K562 (cell line): ENCODE data around the gene SRBD1. TPM values are rescaled to one million over a fixed set of nuclear protein-coding genes. Genes with fewer than 3 reads are reported as not detected.
A peak's percentile ranks its signal among the peaks of the same experiment; 100 is the strongest.

ENCODE experiments used
- ADNP ChIP-seq: fragments of 200-800 bp; sonication (Bioruptor generic); IDR thresholded peaks from 2 replicates; pipeline ENCODE4 v1.6.1; 2016; ENCODE audit warnings: missing genetic modification characterization, missing compliant biosample characterization
- DACH1 ChIP-seq: fragments of 450-650 bp; IDR thresholded peaks from 2 replicates; pipeline ENCODE4 v1.6.1; 2018; ENCODE audit not compliant: partially characterized antibody
- EP400 ChIP-seq: fragments of 450-650 bp; IDR thresholded peaks from 2 replicates; pipeline ENCODE4 v1.6.1; 2017; ENCODE audit warnings: antibody characterized with exemption, mild to moderate bottlenecking, moderate library complexity
- GTF2E2 ChIP-seq: fragments of 200-800 bp; sonication (Bioruptor generic); IDR thresholded peaks from 2 replicates; pipeline ENCODE4 v1.6.1; 2016; ENCODE audit warnings: missing genetic modification characterization, missing compliant biosample characterization
- HDAC3 ChIP-seq: fragments of 450-650 bp; IDR thresholded peaks from 2 replicates; pipeline ENCODE4 v1.6.1; 2018; ENCODE audit warnings: borderline replicate concordance, mild to moderate bottlenecking, moderate library complexity; ENCODE audit not compliant: partially characterized antibody
- L3MBTL2 ChIP-seq: fragments of 450-650 bp; IDR thresholded peaks from 2 replicates; pipeline ENCODE4 v1.6.1; 2016; ENCODE audit warnings: mild to moderate bottlenecking, moderate library complexity
- LCOR ChIP-seq: sonication (generic); formaldehyde crosslinking; IDR thresholded peaks from 2 replicates; pipeline ENCODE4 v1.8.0; 2022; ENCODE audit warnings: mild to moderate bottlenecking, missing genetic modification reagents
- MAZ ChIP-seq, 2 experiments: fragments of 450-650 bp in 1 of 2; sonication (generic) in 1 of 2; formaldehyde crosslinking; IDR thresholded peaks in 1 of 2; conservative IDR thresholded peaks in 1 of 2; 2 replicates each; pipeline versions ENCODE4 v1.4.0 to v1.5.0; 2020; ENCODE audit warnings: mild to moderate bottlenecking in 1 of 2, missing genetic modification reagents in 1 of 2
- MCM3 ChIP-seq: fragments of 450-650 bp; IDR thresholded peaks from 2 replicates; pipeline ENCODE4 v1.6.1; 2016
- MEIS2 ChIP-seq: fragments of 450-650 bp; IDR thresholded peaks from 2 replicates; pipeline ENCODE4 v1.6.1; 2014; ENCODE audit warnings: mild to moderate bottlenecking; ENCODE audit not compliant: partially characterized antibody
- MTA2 ChIP-seq: fragments of 450-650 bp; IDR thresholded peaks from 2 replicates; pipeline ENCODE4 v1.6.1; 2016; ENCODE audit warnings: low read depth
- MXI1 ChIP-seq: IDR thresholded peaks from 2 replicates; pipeline ENCODE4 v1.6.1; 2011; ENCODE audit warnings: low read depth, mild to moderate bottlenecking, improper control_type of control experiment, low read length
- NR2C1 ChIP-seq, 2 experiments: fragments of 450-650 bp; IDR thresholded peaks; 2 replicates each; pipeline ENCODE4 v1.6.1; 2017; ENCODE audit warnings: mild to moderate bottlenecking in 2 of 2, antibody characterized with exemption in 1 of 2, inconsistent platforms in 1 of 2, missing compliant biosample characterization in 1 of 2, missing genetic modification characterization in 1 of 2
- PHF21A ChIP-seq: fragments of 450-650 bp; IDR thresholded peaks from 2 replicates; pipeline ENCODE4 v1.6.1; 2017; ENCODE audit warnings: low read depth, borderline replicate concordance
- PHF8 ChIP-seq: fragments of 200-600 bp; sonication (generic); IDR thresholded peaks from 2 replicates; pipeline ENCODE4 v1.6.1; 2012; ENCODE audit warnings: mixed run types, mild to moderate bottlenecking, inconsistent platforms, low read length, moderate library complexity, borderline replicate concordance
- RAD51 ChIP-seq: fragments of 450-650 bp; IDR thresholded peaks from 2 replicates; pipeline ENCODE4 v1.7.1; 2016; ENCODE audit warnings: low read depth, mild to moderate bottlenecking, borderline replicate concordance
- SP1 ChIP-seq: sonication (generic); formaldehyde crosslinking; IDR thresholded peaks from 2 replicates; pipeline ENCODE4 v1.8.1; 2022; ENCODE audit warnings: mild to moderate bottlenecking, missing genetic modification reagents
- TAF1 ChIP-seq: IDR thresholded peaks from 2 replicates; pipeline ENCODE4 v1.6.1; 2011; ENCODE audit warnings: mild to moderate bottlenecking, low read length, moderate library complexity; ENCODE audit not compliant: insufficient read depth, control insufficient read depth, severe bottlenecking; ENCODE audit errors: extremely low read depth
- USF1 ChIP-seq: sonication (generic); formaldehyde crosslinking; IDR thresholded peaks from 2 replicates; pipeline ENCODE4 v1.9.0; 2022; ENCODE audit warnings: mild to moderate bottlenecking, missing genetic modification reagents
- USF2 ChIP-seq: sonication (generic); formaldehyde crosslinking; IDR thresholded peaks from 2 replicates; pipeline ENCODE4 v1.5.0; 2020; ENCODE audit warnings: missing genetic modification reagents
- polyA plus RNA-seq, 8 experiments: library from polyadenylated mRNA; depleted of rRNA in 4 of 8; stranded (reverse) in 5 of 8; unstranded in 3 of 8; fragments of >200 nt; fragmentation: Nextera tagmentation in 2 of 8; fragmentation: Illumina TruSeq in 1 of 8; extraction: Ambion mirVana in 2 of 8; extraction: Trizol in 1 of 8; gene quantifications; 2 replicates each; pipeline versions ENCODE4 v1.2.1 to v1.2.3, GENCODE V29; 2011 to 2014; ENCODE audit warnings: inconsistent platforms in 1 of 8, missing spikeins in 1 of 8
- total RNA-seq, 7 experiments: library from RNA; depleted of rRNA in 6 of 7; stranded (reverse); fragments of >200 nt in 6 of 7; fragmentation: Illumina TruSeq in 2 of 7; extraction: Trizol in 2 of 7; gene quantifications; 2 replicates each; pipeline versions ENCODE4 v1.2.1 to v1.2.3, GENCODE V29; 2011 to 2021; ENCODE audit warnings: low replicate concordance in 1 of 7
- TF ChIP-seq, protein P1 (sequence below), 3 experiments: IDR thresholded peaks in 2 of 3; conservative IDR thresholded peaks in 1 of 3; 2 replicates each; pipeline ENCODE4 v1.5.1; 2011 to 2012; ENCODE audit warnings: low read length in 3 of 3, mild to moderate bottlenecking in 3 of 3, control low read depth in 2 of 3, improper control_type of control experiment in 1 of 3, inconsistent platforms in 1 of 3, low read depth in 1 of 3, mixed read lengths in 1 of 3, moderate library complexity in 1 of 3; ENCODE audit not compliant: insufficient read depth in 2 of 3
- TF ChIP-seq, protein P2 (sequence below): fragments of 450-650 bp; formaldehyde crosslinking; conservative IDR thresholded peaks from 2 replicates; pipeline ENCODE4 v1.4.0; 2022; ENCODE audit warnings: mild to moderate bottlenecking, missing genetic modification characterization

Gene SRBD1
- total and polyA plus RNA-seq, 9 of the 15 experiments (the other 6 are each of a cell fraction or from before 2014, with no cell fraction given) = 6.9 to 23.2 (median 14.7) TPM

GRCh38 chr2:45649858-45650811, 39.1 kb upstream of the SRBD1 start (continued):
- TF ChIP-seq ADNP (no peak), NR2C1 (IDR thresholded peaks at IDR 0.05) (peak; percentile 45; the same call in 1 of the 2 replicates), NR2C1 (tag; IDR thresholded peaks at IDR 0.05) (peak; percentile 61), MEIS2 (no peak), MCM3 (no peak), USF2 (CRISPR knock-in tag) (peak; percentile 93), LCOR (CRISPR knock-in tag) (peak; percentile 13; the same call in 1 of the 2 replicates), L3MBTL2 (peak; percentile 36; the same call in 1 of the 2 replicates), MTA2 (no peak), DACH1 (peak; percentile 10), HDAC3 (no peak), EP400 (no peak), MAZ (CRISPR knock-in tag; conservative IDR thresholded peaks at IDR 0.05 in 1 of 2, IDR thresholded peaks at IDR 0.05 in 1 of 2) (peak in 1 of 2 experiments; percentile 46; a peak in 2 of 4 replicates), USF1 (peak; percentile 90), RAD51 (peak; percentile 85), SP1 (CRISPR knock-in tag) (no peak), MXI1 (no peak), PHF21A (no peak), GTF2E2 (tag) (peak; percentile 59; the same call in 1 of the 2 replicates), TAF1 (no peak), PHF8 (peak; percentile 14; the same call in 1 of the 2 replicates)
- TF ChIP-seq, protein P1, sequence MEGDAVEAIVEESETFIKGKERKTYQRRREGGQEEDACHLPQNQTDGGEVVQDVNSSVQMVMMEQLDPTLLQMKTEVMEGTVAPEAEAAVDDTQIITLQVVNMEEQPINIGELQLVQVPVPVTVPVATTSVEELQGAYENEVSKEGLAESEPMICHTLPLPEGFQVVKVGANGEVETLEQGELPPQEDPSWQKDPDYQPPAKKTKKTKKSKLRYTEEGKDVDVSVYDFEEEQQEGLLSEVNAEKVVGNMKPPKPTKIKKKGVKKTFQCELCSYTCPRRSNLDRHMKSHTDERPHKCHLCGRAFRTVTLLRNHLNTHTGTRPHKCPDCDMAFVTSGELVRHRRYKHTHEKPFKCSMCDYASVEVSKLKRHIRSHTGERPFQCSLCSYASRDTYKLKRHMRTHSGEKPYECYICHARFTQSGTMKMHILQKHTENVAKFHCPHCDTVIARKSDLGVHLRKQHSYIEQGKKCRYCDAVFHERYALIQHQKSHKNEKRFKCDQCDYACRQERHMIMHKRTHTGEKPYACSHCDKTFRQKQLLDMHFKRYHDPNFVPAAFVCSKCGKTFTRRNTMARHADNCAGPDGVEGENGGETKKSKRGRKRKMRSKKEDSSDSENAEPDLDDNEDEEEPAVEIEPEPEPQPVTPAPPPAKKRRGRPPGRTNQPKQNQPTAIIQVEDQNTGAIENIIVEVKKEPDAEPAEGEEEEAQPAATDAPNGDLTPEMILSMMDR (IDR thresholded peaks at IDR 0.05 in 2 of 3, conservative IDR thresholded peaks at IDR 0.05 in 1 of 3; ENCODE audit: insufficient read depth in 2 of 3, low read depth in 1 of 3, low read length in 3 of 3) = no peak
- TF ChIP-seq, protein P2, sequence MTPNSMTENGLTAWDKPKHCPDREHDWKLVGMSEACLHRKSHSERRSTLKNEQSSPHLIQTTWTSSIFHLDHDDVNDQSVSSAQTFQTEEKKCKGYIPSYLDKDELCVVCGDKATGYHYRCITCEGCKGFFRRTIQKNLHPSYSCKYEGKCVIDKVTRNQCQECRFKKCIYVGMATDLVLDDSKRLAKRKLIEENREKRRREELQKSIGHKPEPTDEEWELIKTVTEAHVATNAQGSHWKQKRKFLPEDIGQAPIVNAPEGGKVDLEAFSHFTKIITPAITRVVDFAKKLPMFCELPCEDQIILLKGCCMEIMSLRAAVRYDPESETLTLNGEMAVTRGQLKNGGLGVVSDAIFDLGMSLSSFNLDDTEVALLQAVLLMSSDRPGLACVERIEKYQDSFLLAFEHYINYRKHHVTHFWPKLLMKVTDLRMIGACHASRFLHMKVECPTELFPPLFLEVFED (CRISPR knock-in tag) = no peak
